Measurements from ENCODE around the gene ASTE1. TPM values are rescaled to one million over a fixed set of nuclear protein-coding genes. Genes with fewer than 3 reads are reported as not detected.

Gene ASTE1
- total RNA-seq, 1 experiment from 2014 or later = 8.1 TPM

- Histone ChIP-seq H3K9me3 (ENCODE audit: low read depth, low read length, poor library complexity, severe bottlenecking) (no peaks in the 10 kb centered on the region), H3K27ac (ENCODE audit: low read depth, low read length, poor library complexity, severe bottlenecking) (no peak overlapping the region), H3K36me3 (ENCODE audit: insufficient read depth, low read length, poor library complexity, severe bottlenecking) (peaks cover 10% of the 10 kb centered on the region), H3K4me1 (ENCODE audit: insufficient read depth, low read length, poor library complexity, severe bottlenecking) (peaks cover 17% of the 10 kb centered on the region), H3K4me3 (ENCODE audit: low read depth, low read length, poor library complexity, severe bottlenecking) (no peak overlapping the region), H3K27me3 (replicated peaks; ENCODE audit: insufficient read depth, low read depth, low read length, poor library complexity) (no peaks in the 10 kb centered on the region)
- ChIA-PET CTCF (interaction anchor here (0.5 kb wide), 1 partner anchor 14 kb away, joined by 4 read pairs; no protein-coding TSS in a partner anchor), POLR2A (ENCODE audit: low non-redundant PET) (interaction anchor here (0.8 kb wide), 1 partner anchor 1027 kb away, joined by 9 read pairs; the partner anchor contains the start of gene CPNE4)
- no peak for TF ChIP-seq EZH2 (IDR thresholded peaks at IDR 0.05; ENCODE audit: borderline replicate concordance, low read depth, low read length, poor library complexity, severe bottlenecking)
- TF ChIP-seq CTCF (conservative IDR thresholded peaks at IDR 0.05; ENCODE audit: low read depth, low read length) = no peak
- no TSS peak for BruUV-seq (replicated peaks)
- intact Hi-C loops (cut with micrococcal nuclease; ENCODE audit: unreplicated experiment) = no loop called here
- peak; percentile 7 for DNase-seq (ENCODE audit: low spot score)
These were observed 18.8 kb downstream of the ASTE1 start for GRCh38 chr3:131007782-131008181.

GRCh38 chr3:131007256-131007655, 19.4 kb downstream of the ASTE1 start:
- ChIA-PET CTCF (no interaction called here), POLR2A (ENCODE audit: low non-redundant PET) (interaction anchor here (0.8 kb wide), 1 partner anchor 1028 kb away, joined by 9 read pairs; the partner anchor contains the start of gene CPNE4)
- intact Hi-C loops (cut with micrococcal nuclease; ENCODE audit: unreplicated experiment) = no loop called here

GRCh38 chr3:131004603-131005002, 22.0 kb downstream of the ASTE1 start:
- ChIA-PET CTCF (no interaction called here), POLR2A (ENCODE audit: low non-redundant PET) (no interaction called here)
- Histone ChIP-seq H3K27ac (ENCODE audit: low read depth, low read length, poor library complexity, severe bottlenecking) (no peak overlapping the region), H3K4me1 (ENCODE audit: insufficient read depth, low read length, poor library complexity, severe bottlenecking) (peaks cover 20% of the 10 kb centered on the region), H3K9me3 (ENCODE audit: low read depth, low read length, poor library complexity, severe bottlenecking) (no peaks in the 10 kb centered on the region), H3K4me3 (ENCODE audit: low read depth, low read length, poor library complexity, severe bottlenecking) (no peak overlapping the region), H3K27me3 (replicated peaks; ENCODE audit: insufficient read depth, low read depth, low read length, poor library complexity) (no peaks in the 10 kb centered on the region), H3K36me3 (ENCODE audit: insufficient read depth, low read length, poor library complexity, severe bottlenecking) (no peaks in the 10 kb centered on the region)
- intact Hi-C loops (cut with micrococcal nuclease; ENCODE audit: unreplicated experiment) = no loop called here
- DNase-seq (ENCODE audit: low spot score) = no peak
- TF ChIP-seq EZH2 (IDR thresholded peaks at IDR 0.05; ENCODE audit: borderline replicate concordance, low read depth, low read length, poor library complexity, severe bottlenecking) (no peak), CTCF (conservative IDR thresholded peaks at IDR 0.05; ENCODE audit: low read depth, low read length) (no peak)
- no TSS peak for BruUV-seq (replicated peaks)

More at GRCh38 chr3:131007256-131007655, 19.4 kb downstream of the ASTE1 start:
- H3K27me3 ChIP-seq (replicated peaks; ENCODE audit: insufficient read depth, low read depth, low read length, poor library complexity) = no peaks in the 10 kb centered on the region
- BruUV-seq (replicated peaks) = no TSS peak
- no peaks in the 10 kb centered on the region for H3K9me3 ChIP-seq (ENCODE audit: low read depth, low read length, poor library complexity, severe bottlenecking)
- TF ChIP-seq EZH2 (IDR thresholded peaks at IDR 0.05; ENCODE audit: borderline replicate concordance, low read depth, low read length, poor library complexity, severe bottlenecking) (no peak), CTCF (conservative IDR thresholded peaks at IDR 0.05; ENCODE audit: low read depth, low read length) (no peak)
- H3K4me3 ChIP-seq (ENCODE audit: low read depth, low read length, poor library complexity, severe bottlenecking) = no peak overlapping the region
- peak; percentile 20 for DNase-seq (ENCODE audit: low spot score)
- peaks cover 6% of the 10 kb centered on the region for H3K36me3 ChIP-seq (ENCODE audit: insufficient read depth, low read length, poor library complexity, severe bottlenecking)
- no peak overlapping the region for H3K27ac ChIP-seq (ENCODE audit: low read depth, low read length, poor library complexity, severe bottlenecking)
- peaks cover 17% of the 10 kb centered on the region for H3K4me1 ChIP-seq (ENCODE audit: insufficient read depth, low read length, poor library complexity, severe bottlenecking)
